HG03460 (cell line): ENCODE measurements around the gene FLRT1.

Experiments
- ATAC-seq: cut with Tn5 transposase; IDR thresholded peaks from one replicate; pipeline ENCODE4 v1.9.1; 2021; ENCODE audit not compliant: unreplicated experiment

FLRT1 gene

DNA sequence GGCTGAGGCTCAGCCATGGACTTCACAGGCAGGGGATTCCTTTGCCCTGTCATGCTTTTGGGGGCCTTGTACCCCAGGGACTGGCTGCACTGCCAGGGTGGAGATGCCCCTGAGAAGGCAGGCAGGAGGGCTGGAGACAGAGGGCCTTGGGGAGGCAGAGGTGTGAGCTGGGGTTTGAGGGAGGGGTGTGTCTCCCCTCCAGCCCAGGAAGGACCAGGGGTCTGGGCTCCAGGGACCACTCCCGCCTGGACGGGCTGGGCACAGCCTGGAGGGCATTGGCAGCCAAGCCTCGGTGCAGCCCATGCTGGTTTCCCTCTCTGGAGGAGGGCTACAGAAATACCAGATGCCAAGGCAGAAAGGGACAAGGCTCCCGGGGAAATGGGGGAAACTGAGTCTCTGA lies 30.0 kb upstream of the FLRT1 start:
- ATAC-seq = no peak

DNA sequence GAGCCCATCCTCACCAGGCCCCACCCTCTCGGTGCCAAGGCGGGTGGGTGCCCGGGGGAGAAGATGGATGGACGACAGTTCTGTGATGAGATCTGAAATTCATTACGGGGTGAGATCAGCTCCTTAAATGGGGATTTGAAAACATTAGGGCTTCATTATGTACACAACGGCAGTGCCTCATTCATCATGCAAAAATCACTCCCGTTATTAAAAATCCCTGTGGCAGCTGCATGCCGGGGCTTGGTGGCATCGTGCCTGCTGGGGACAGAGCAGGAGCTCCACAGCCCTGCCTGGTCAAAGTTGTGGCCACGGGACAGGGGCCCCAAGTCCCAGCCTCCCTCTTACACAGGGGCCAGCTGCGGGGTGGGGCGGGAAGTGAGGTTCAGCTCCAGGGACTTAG lies 29.3 kb upstream of the FLRT1 start:
- ATAC-seq = no peak

DNA sequence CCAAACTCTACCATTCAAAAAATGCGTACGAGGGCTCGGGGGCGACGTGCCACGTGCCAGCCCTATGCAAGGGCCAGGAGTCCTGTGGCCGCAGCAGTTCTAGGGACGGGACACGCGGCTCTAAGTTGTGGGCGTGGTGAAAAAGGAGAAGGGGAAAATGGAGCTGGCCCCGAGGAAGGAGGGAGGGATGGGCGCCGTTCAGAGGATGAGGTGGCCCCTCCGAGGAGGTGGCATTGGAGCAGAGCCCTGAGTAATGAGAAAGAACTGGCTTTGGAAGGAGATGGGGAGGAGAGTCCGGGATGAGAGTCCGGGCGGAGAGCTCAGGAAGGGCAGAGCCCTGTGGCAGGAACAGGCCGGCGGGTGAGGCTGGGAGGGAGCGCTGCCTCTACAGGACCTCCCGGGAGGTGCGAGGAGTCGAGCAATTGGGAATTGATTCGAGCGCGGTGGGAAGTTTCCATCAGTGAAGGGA lies 28.5 kb upstream of the FLRT1 start:
- no peak for ATAC-seq

DNA sequence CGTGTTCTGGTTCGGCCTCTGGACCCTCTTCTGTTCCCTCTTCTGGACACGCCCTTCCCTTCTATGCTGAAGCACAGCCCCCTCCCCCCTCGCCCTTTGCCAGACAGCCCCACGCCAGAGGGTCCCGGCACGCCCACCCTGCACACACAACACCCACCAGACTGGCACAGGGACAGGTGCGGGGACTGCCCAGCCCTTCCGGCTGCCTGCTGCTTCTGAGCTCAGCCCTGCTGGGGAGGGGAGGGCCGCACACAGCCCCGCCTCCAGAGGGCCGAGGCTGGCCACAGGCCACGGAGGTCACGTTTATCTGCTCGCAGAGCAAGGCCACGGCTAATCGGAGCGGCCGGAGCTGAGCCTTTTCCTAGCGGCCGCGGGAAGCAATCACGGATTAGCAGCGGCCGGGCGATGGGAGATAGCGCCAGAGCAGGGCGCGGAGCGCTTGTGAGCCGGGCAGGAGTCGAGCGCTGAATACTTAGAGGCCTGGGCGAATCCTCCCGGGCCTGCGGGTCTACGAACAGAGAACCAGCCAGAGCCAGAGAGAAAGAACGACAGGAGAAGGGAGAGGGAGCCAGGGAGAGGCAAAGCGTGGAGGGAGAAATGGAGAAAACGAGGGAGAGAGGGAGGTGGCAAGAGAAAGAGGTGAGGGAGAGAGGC lies 28.0 kb upstream of the FLRT1 start:
- ATAC-seq = no peak

DNA sequence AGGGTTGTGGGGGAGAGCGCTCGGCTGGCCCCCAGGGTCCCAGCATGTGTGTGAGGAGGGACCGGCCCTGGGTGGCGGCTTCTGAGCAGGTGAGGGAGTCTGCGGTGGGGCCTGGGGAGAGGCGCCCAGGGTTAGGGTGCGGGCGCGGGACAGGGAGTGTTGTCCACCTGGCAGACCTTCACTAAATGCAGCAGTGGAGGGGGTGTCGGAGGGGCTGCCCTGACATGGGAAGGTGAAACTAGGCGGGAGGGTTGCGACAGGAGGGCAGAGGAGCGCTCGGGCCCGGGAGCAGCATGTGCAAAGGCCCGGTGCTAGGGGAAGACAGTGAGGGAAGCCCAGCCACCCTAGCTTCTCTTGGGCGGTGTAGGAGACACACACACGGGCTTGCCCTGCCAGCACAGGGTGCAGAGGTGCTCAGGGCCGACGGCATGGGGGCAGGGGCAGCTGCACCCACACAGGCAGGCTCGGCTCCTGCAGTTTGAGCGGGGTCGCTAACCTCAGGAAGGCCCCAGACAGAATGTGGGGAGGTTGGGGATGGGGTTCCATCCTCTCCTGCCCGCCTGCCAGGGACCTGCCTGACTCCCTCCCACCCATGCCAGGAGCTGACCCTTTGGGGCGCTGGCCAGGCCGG lies 27.3 kb upstream of the FLRT1 start:
- no peak for ATAC-seq

DNA sequence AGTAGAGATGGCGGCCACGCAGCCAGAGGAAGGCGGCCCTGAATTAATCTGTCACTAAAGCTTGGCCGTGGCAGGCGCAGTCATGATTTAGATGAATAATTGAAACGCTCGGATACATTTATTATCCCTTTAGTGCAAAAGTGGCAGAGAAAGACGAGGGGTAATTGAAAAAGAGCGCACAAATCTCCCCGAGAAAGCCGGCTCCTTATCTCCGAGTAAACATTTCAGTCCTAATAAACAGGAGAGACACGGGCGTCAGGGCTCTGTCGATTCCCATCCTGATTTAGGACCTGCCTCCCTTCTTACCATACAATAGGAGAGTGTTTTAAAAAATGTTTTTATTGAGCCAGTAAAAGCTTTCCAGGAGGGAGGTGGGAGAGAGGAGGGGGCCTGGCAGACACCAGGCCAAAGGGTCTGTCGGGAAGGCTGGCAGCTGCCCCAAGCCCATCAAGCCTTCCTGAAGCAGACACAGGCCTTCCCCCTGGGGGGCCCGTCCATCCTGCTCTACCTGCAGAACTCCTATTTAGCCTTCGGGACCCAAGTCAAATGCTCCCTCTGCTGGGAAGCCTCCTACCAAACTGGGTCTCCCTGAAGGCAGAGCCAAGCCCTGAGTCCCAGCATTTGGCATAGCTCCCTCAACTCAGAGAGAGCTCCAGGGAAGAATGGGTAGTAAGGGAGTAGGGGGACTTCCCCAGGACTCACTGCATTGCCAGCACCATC lies 26.7 kb upstream of the FLRT1 start:
- ATAC-seq = no peak

DNA sequence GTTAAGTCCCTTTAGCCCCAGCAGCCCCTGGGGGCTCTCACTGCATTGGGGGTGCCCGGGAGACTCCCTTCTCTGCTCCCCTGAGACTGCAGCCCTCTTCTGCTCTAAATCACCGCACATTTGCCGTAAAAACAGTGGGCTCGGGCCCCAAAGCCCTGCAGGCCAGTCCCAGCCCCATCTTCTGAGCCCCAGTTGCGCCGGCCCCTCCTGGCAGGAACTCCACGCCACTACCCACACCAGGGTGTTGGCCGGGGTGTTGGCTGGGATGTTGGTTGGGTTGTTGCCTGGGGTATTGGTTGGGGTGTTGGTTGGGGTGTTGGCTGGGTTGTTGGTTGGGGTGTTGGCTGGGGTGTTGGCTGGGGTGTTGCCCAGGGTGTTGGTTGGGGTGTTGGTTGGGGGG lies 26.0 kb upstream of the FLRT1 start:
- ATAC-seq = no peak

DNA sequence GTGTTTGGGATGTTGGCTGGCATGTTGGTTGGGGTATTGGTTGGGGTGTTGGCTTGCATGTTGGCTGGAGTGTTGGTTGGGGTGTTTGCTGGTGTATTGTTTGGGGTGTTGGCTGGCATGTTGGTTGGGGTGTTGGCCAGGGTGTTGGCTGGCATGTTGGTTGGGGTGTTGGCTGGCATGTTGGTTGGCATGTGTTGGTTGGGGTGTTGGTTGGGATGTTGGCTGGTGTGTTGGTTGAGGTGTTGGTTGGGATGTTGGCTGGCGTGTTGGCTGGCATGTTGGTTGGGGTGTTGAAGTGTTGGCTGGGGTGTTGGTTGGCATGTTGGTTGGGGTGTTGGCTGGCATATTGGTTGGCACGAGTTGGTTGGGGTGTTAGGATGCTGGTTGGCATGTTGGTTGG lies 24.9 kb upstream of the FLRT1 start:
- ATAC-seq = no peak

DNA sequence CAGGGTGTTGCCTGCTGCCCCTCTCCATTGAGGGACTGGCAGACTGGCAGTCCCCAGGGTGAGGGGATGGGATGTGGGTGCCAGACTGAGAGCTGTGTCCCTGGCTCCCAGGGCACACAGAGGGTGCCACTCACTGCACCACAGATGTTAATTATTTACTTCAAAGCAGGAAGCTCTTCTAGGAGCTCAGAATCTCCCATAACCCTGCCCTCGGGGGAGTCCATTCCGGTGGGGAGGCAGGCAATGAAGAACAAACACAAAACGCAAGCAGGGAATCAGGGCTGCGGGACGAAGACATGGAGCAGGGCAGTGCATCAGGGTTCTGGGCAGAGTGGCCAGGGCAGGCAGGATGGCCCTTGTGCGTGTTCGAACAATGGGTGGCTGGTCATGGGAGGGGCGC lies 24.4 kb upstream of the FLRT1 start:
- no peak for ATAC-seq

DNA sequence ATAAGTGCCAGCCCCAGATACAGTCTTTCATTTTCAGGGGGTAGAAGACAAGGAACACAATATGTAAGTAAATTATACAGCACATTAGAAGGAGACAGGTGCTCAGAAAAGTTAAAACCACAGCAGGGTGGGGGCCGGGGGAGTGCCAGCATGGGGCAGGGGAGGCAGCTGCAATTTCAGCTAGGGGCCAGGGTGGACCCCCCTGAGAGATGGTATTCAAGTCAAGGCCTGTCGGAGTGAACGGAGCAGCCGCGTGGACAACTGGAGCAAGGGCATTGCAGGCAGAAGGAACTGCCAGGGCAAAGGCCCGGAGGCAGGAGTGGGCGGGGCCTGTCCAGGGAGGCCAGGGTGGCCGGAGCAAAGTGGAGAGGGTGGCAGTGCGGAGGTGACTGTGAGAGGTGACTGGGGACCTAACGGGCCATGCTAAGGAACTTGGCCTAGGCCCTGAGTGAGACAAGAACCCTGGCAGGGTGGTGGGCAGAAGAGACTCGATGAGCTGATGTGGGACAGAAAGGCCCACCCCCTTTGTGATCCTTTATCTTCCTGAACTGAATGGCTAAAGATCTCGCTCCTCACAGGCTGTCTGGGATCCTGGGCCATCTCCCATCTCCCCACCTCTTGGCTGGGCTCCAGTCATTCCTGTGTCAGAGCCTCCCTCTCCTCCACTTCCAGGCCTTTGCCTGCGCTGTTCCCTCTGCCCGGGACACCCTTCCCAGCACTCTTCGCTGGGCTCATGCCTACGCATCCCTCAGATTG lies 22.4 kb upstream of the FLRT1 start:
- ATAC-seq = no peak

DNA sequence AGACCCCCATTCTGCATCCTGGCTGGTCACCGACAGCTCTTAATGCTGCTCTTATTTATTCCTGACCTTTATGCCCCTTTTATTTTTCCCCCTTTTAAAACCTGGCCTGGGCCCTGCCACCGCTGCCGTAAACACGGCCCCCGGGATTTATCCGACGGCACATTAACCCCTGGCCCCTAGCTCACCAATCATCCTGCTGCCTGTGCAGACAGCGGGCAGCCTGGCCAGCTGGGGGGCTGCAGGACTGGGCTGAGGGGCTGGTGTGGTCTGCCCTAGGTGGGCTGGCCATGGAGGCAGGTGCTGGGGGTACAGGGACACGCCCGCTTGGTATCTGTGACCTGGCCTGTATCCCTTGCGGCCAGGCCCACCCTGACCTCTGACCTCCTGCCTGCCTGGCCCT lies 21.4 kb upstream of the FLRT1 start:
- ATAC-seq = no peak

DNA sequence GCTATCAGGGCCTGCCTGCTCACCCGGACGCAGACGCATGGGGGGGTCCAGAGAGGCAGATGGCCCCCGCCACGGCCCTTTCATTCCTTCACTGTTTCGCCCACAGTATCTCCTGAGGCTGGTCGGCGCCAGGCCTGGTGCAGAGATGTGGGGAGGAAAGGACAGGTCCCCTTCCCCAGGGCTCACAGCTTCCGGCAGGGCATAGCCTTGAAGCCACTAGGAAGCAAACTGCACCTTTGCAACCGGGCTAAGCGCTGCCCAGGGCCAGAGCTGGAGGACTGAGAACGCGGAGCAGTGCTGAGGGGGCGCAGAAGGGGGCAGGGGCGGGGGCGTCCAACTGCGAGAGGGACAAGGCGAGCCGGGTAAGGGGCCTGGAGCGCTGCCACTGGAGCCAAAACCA lies 20.2 kb upstream of the FLRT1 start:
- ATAC-seq = no peak

DNA sequence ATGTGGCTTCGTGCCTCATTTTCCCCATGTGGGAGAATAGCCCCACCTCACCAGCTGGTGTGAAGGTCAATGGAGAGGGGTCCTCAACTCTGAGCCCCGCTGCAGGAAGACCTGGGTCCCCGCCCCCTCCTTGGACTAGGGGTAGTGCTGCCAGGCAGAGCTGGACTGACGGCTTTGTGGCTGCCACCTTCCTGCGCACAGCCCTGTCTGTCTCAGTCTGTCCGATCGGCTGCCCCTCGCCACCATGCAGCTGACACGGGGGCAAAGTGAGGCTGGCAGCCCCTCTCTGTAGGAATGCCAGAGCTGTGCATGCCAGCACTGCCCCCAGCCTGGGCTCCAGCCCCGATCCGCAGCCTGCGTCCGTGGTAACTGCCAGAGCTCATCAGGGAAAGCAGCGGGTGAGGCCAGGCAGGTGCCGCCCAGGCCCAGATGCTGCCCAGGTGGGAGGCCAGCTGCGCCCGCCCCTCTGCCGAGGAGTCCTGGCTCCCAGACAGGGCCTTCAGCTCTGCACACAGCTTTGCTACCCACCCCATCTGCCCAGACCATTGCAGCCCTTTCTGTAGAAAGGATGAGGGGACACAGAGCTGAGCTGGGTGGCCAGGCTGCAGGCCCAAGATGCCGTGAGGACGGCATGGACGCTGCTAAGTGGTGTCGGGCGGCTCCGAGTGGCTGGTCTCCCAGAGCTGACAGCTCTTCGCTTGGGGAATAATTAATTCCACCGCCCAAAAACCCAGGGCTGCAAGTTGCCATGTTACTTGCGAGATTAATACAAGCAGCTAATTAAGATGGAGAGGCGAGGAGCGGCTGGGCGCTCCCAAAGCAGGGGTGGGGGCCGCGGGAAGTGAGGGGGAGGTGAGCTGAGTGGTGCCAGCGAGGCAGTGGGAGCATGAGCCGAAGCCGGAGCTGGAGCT lies 19.5 kb upstream of the FLRT1 start:
- ATAC-seq = no peak

DNA sequence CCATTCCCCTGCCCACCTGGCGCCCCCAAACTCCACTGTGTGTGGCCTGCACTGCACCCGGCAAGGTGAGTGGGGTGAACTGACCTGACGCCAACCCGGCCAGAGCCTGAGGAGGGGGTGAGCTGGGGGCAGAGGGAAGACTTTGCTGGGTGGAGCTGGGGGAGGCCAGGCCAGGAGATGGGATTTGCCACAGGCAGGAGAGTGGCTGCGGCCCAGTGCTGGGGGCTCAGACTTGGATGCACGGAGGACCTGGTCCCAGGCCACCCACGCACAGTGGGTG lies 17.8 kb upstream of the FLRT1 start:
- ATAC-seq = no peak

DNA sequence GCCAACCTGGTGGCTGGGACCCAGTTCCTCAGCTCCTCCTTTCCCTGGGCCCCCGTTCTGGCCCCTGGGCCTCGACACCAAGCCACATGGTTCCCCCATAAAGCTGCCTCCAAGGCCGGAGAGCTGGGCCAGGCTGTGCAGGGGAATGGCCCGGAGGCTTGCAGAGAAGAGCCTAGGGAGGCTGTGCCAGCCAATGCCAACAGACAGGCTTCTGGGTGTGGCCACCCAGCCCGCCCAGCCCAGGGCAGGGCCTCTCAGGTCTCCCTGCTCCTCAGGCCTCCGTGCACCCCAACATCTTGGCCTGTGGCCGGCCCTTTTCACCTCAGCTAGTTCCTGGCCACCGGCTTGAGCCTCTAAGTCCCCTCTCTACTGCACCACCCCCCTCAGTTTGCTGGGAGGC lies 17.4 kb upstream of the FLRT1 start:
- no peak for ATAC-seq

DNA sequence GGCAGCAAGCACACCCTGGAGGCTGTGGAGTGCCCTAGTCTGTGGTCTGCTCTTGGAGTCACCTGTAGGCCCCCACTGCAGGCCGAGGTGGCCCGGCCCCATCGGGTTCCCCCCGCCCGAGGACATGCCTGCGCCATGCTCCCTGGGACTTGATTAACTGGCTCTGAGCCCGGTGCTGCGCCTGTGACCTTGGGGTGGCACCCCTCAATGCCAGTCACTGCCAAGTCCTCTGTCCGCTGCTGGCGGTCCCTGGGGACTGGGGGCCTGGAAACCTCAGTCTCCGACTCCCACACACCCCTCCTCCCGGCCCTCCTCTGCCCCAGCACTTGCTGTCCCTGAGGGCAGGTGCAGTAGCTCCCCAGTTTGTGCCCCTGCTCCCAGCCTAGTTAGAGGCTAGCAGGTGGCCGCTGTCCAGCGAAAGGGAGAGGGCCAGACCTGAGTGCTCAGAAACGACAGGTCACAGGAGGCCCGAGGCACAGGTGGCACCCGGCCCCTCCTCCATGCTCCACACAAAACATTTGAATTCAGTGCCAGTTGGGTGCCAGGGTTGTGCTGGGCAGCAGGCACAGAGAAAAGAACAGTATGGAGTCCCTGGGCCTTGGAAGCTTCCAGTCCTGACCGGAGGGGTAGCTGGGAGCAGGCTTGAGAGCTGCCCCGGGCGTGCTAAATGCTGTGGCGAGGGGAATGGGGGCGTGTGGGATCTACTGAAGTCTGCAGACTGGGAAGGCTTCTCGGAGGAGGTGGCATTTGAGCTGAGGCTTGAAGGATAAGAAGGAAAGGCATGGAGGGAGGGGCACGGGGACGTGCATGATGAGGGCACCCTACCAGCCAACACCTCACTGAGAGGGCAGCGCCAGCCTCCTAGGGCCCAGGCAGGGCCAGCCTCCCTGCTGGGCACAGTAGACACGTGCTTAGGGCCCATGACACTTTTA lies 16.4 kb upstream of the FLRT1 start:
- no peak for ATAC-seq

DNA sequence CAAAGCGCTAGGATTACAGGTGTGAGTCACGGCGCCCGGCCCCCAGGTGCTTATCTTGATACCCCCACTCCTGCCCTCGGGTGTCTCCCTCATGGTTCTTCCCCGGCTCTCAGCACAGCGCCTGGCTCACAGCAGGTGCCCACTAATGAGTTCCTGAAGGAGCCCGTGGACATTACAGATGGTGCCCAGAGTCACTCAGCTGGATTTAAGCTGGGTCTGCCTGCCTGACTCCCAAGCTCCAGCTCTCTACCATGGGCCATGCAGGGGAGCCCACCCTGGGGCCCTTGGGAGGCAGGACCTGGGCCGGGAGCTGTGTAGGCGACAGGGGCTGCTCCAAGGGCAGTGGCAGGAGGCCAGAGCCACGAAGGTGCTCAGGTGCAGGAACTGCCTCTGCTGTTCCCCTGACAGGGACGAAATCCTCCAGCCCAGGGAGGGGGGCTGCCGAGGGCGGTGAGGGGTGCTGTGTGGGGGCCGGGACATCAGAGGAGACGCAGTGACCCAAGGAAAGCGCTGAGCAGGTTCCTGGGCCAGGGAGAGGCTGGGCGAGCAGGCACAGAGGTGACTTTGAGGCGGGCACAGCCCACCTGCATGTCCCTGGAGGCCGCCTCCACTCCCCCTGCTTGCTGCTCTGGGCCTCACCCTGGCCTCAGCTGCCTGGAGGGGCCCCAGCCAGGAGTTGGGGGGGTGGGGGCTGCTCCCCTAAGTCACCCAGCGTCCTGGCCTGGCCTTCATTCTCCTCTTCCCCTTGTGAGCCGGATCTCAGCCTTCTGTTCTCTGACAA lies 14.6 kb upstream of the FLRT1 start:
- no peak for ATAC-seq

DNA sequence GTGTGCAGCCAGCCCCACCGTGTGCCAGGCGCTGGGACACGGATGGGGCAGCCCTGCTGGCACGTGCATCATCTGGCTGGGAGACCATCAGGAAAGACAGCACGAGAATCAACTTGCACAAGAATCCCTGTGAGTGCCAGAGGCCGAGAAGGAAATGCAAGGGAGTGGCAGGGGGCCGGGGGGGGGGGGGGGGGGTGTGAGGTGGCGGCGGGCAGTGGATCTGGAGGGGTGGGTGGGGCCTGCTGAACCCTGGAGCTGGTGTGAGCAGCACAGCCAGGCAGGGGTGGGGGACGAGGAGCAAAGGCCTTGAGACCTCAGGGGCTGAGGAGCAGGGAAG lies 14.0 kb upstream of the FLRT1 start:
- no peak for ATAC-seq

DNA sequence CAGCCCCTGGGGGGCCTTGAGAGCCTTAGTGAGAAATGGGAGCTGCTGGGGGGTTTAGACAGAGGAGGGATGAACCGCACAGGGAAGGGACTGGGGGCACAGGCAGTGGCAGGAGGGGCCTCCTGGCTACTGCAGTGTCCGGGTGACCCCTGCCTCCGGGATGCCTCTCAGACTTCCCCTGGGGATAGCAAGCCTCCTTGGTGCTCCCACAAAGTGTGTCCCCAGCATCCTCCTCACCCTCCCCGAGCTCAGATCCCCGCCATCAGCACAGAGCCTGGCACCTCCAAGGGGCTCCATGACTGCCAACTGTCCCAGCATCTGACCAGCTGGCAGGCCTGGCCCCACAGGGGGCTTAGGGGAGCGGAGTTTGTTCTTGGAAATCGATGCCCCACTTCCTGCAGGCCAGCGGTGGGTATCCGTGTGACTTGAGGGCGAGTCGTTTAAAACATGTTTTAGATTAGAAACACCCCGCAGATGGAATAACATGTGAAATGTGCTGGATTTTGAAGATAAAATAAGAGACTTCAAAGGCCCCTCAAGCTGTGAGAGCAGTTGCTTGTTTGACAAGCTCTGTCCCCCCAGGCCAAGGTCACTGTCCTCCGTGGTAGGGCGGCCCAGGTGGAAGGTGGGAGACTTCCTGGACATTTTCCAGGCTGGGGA lies 13.5 kb upstream of the FLRT1 start:
- ATAC-seq = no peak
